WTC11 (cell line): ENCODE results near the gene TRIP13. TPM values are rescaled to one million over a fixed set of nuclear protein-coding genes. Genes with fewer than 3 reads are reported as not detected.
A peak's percentile ranks its signal among the peaks of the same experiment; 100 is the strongest.

Source experiments
- ATAC-seq: fragments of 200-7000 bp; cut with Tn5 transposase; 2 replicates; pipeline ENCODE4 v1.10.0; 2021; ENCODE audit warnings: mild to moderate bottlenecking, moderate library complexity
- CTCF ChIA-PET: fragments of 300-600 bp; sonication (Branson Sonifier 250); formaldehyde crosslinking; loops from one replicate; lab custom pipeline; 2021; ENCODE audit warnings: antibody characterized with exemption; lab: Charles Lee
- POLR2A ChIA-PET: fragments of 350-600 bp; sonication (Branson Sonifier 250); formaldehyde crosslinking; loops from one replicate; lab custom pipeline; 2021; ENCODE audit warnings: antibody characterized with exemption; lab: Charles Lee
- DNase-seq: peaks from one replicate; pipeline ENCODE4 v3.0.0; 2021; ENCODE audit warnings: low spot score
- H3K27ac Mint-ChIP-seq: 2 replicates; pipeline ENCODE4 v1.8.0; 2021; ENCODE audit warnings: mixed read lengths
- H3K27me3 Mint-ChIP-seq: 2 replicates; pipeline ENCODE4 v1.8.0; 2021; ENCODE audit warnings: low read depth, mild to moderate bottlenecking, moderate library complexity, mixed read lengths
- H3K36me3 Mint-ChIP-seq: 2 replicates; pipeline ENCODE4 v1.8.0; 2021; ENCODE audit warnings: mixed read lengths
- H3K4me1 Mint-ChIP-seq: 2 replicates; pipeline ENCODE4 v1.8.0; 2022; ENCODE audit warnings: mixed read lengths
- H3K4me3 Mint-ChIP-seq: 2 replicates; pipeline ENCODE4 v1.8.0; 2021; ENCODE audit warnings: mild to moderate bottlenecking, moderate library complexity, mixed read lengths
- H3K9me3 Mint-ChIP-seq: 2 replicates; pipeline ENCODE4 v1.8.0; 2021; ENCODE audit warnings: mixed read lengths
- CDX4 ChIP-seq: fragments of 250-450 bp; sonication (Bioruptor Pico); IDR thresholded peaks from 2 replicates; pipeline ENCODE4 v1.9.0; 2021; ENCODE audit warnings: moderate library complexity, mild to moderate bottlenecking, inconsistent platforms, borderline replicate concordance
- CTCF ChIP-seq: fragments of 200-600 bp; IDR thresholded peaks from 2 replicates; pipeline ENCODE4 v1.8.0; 2022; ENCODE audit warnings: antibody characterized with exemption
- EMX1 ChIP-seq: fragments of 250-450 bp; sonication (Bioruptor Pico); IDR thresholded peaks from 2 replicates; pipeline ENCODE4 v1.8.0; 2021; ENCODE audit warnings: mild to moderate bottlenecking
- ETV6 ChIP-seq: sonication (generic); formaldehyde crosslinking; IDR thresholded peaks from 2 replicates; pipeline ENCODE4 v1.8.1; 2022; ENCODE audit warnings: mild to moderate bottlenecking, missing genetic modification reagents
- NFYB ChIP-seq: sonication (generic); formaldehyde crosslinking; conservative IDR thresholded peaks from 2 replicates; pipeline ENCODE4 v1.8.0; 2022; ENCODE audit warnings: low read depth, missing genetic modification reagents
- NR3C1 ChIP-seq: sonication (generic); formaldehyde crosslinking; conservative IDR thresholded peaks from 2 replicates; pipeline ENCODE4 v1.8.1; 2023; ENCODE audit warnings: low read depth, mild to moderate bottlenecking, missing genetic modification reagents
- SMAD3 ChIP-seq: sonication (generic); formaldehyde crosslinking; IDR thresholded peaks from 2 replicates; pipeline ENCODE4 v1.8.0; 2022; ENCODE audit warnings: missing genetic modification reagents, mild to moderate bottlenecking, borderline replicate concordance
- SMAD4 ChIP-seq: sonication (generic); formaldehyde crosslinking; IDR thresholded peaks from 2 replicates; pipeline ENCODE4 v1.8.0; 2022; ENCODE audit warnings: mild to moderate bottlenecking, missing genetic modification reagents
- SP1 ChIP-seq: sonication (generic); formaldehyde crosslinking; conservative IDR thresholded peaks from 2 replicates; pipeline ENCODE4 v1.8.1; 2022; ENCODE audit warnings: missing genetic modification reagents
- TP53 ChIP-seq: sonication (generic); formaldehyde crosslinking; IDR thresholded peaks from 2 replicates; pipeline ENCODE4 v1.8.1; 2023; ENCODE audit warnings: mild to moderate bottlenecking, missing genetic modification reagents
- ZNF423 ChIP-seq: fragments of 250-450 bp; sonication (Bioruptor Pico); IDR thresholded peaks from 2 replicates; pipeline ENCODE4 v2.1.2; 2022; ENCODE audit warnings: mild to moderate bottlenecking, moderate library complexity
- ZNF425 ChIP-seq: fragments of 250-450 bp; sonication (Bioruptor Pico); conservative IDR thresholded peaks from 2 replicates; pipeline ENCODE4 v1.9.0; 2021; ENCODE audit warnings: mild to moderate bottlenecking
- total RNA-seq: library from RNA; stranded (reverse); gene quantifications from 3 replicates; pipeline ENCODE4 v1.2.3, GENCODE V29; 2021
- TF ChIP-seq, protein P1 (sequence below): fragments of 250-450 bp; sonication (Bioruptor Pico); IDR thresholded peaks from 2 replicates; pipeline ENCODE4 v1.9.0; 2021; ENCODE audit warnings: mild to moderate bottlenecking, borderline replicate concordance
- TF ChIP-seq, protein P2 (sequence below): sonication (generic); formaldehyde crosslinking; conservative IDR thresholded peaks from 2 replicates; pipeline ENCODE4 v1.8.1; 2023; ENCODE audit warnings: mild to moderate bottlenecking, low read depth, missing genetic modification reagents, moderate library complexity
- TF ChIP-seq, protein P3 (sequence below): sonication (generic); formaldehyde crosslinking; IDR thresholded peaks from 2 replicates; pipeline ENCODE4 v1.8.1; 2023; ENCODE audit warnings: mild to moderate bottlenecking, missing genetic modification reagents, borderline replicate concordance

Gene TRIP13
- total RNA-seq, 1 experiment from 2014 or later: 33.7 TPM

- Mint-ChIP-seq H3K9me3 (no peaks in the 10 kb centered on the region), H3K4me1 (no peaks in the 10 kb centered on the region), H3K36me3 (no peaks in the 10 kb centered on the region), H3K27ac (no peak overlapping the region; the same call in 1 of the 2 replicates), H3K4me3 (no peak overlapping the region), H3K27me3 (no peaks in the 10 kb centered on the region)
- ATAC-seq (peak; percentile 21), DNase-seq (peak; percentile 34)
- TF ChIP-seq, protein P1, sequence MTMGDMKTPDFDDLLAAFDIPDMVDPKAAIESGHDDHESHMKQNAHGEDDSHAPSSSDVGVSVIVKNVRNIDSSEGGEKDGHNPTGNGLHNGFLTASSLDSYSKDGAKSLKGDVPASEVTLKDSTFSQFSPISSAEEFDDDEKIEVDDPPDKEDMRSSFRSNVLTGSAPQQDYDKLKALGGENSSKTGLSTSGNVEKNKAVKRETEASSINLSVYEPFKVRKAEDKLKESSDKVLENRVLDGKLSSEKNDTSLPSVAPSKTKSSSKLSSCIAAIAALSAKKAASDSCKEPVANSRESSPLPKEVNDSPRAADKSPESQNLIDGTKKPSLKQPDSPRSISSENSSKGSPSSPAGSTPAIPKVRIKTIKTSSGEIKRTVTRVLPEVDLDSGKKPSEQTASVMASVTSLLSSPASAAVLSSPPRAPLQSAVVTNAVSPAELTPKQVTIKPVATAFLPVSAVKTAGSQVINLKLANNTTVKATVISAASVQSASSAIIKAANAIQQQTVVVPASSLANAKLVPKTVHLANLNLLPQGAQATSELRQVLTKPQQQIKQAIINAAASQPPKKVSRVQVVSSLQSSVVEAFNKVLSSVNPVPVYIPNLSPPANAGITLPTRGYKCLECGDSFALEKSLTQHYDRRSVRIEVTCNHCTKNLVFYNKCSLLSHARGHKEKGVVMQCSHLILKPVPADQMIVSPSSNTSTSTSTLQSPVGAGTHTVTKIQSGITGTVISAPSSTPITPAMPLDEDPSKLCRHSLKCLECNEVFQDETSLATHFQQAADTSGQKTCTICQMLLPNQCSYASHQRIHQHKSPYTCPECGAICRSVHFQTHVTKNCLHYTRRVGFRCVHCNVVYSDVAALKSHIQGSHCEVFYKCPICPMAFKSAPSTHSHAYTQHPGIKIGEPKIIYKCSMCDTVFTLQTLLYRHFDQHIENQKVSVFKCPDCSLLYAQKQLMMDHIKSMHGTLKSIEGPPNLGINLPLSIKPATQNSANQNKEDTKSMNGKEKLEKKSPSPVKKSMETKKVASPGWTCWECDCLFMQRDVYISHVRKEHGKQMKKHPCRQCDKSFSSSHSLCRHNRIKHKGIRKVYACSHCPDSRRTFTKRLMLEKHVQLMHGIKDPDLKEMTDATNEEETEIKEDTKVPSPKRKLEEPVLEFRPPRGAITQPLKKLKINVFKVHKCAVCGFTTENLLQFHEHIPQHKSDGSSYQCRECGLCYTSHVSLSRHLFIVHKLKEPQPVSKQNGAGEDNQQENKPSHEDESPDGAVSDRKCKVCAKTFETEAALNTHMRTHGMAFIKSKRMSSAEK (CRISPR knock-in tag): no peak
- TF ChIP-seq NR3C1 (CRISPR knock-in tag) (no peak), EMX1 (CRISPR knock-in tag) (no peak), CTCF (peak; percentile 38; the same call in 1 of the 2 replicates), CDX4 (no peak), TP53 (no peak)
- TF ChIP-seq, protein P2, sequence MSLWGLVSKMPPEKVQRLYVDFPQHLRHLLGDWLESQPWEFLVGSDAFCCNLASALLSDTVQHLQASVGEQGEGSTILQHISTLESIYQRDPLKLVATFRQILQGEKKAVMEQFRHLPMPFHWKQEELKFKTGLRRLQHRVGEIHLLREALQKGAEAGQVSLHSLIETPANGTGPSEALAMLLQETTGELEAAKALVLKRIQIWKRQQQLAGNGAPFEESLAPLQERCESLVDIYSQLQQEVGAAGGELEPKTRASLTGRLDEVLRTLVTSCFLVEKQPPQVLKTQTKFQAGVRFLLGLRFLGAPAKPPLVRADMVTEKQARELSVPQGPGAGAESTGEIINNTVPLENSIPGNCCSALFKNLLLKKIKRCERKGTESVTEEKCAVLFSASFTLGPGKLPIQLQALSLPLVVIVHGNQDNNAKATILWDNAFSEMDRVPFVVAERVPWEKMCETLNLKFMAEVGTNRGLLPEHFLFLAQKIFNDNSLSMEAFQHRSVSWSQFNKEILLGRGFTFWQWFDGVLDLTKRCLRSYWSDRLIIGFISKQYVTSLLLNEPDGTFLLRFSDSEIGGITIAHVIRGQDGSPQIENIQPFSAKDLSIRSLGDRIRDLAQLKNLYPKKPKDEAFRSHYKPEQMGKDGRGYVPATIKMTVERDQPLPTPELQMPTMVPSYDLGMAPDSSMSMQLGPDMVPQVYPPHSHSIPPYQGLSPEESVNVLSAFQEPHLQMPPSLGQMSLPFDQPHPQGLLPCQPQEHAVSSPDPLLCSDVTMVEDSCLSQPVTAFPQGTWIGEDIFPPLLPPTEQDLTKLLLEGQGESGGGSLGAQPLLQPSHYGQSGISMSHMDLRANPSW (CRISPR knock-in tag): no peak
- ChIA-PET POLR2A (no interaction called here), CTCF (interaction anchor here (0.6 to 3.4 kb wide), 5 partner anchors 9 to 53 kb away, joined by 3 to 15 read pairs (median 3); no protein-coding TSS in a partner anchor)
Observed at GRCh38 chr5:956941-957747, 64.5 kb downstream of the TRIP13 start.

GRCh38 chr5:957748-958485, 65.2 kb downstream of the TRIP13 start:
- H3K9me3 Mint-ChIP-seq: no peaks in the 10 kb centered on the region
- no peak for DNase-seq
- ChIA-PET CTCF (interaction anchor here (0.6 to 3.4 kb wide), 4 partner anchors 13 to 52 kb away, joined by 3 to 15 read pairs (median 7); no protein-coding TSS in a partner anchor), POLR2A (no interaction called here)
- no peaks in the 10 kb centered on the region for H3K27me3 Mint-ChIP-seq
- no peak for ATAC-seq
- no peak overlapping the region for H3K4me3 Mint-ChIP-seq
- H3K27ac Mint-ChIP-seq: no peak overlapping the region
- no peaks in the 10 kb centered on the region for H3K4me1 Mint-ChIP-seq
- no peaks in the 10 kb centered on the region for H3K36me3 Mint-ChIP-seq
- TF ChIP-seq NFYB (CRISPR knock-in tag) (no peak), ETV6 (no peak), ZNF425 (CRISPR knock-in tag) (no peak), SP1 (no peak), SMAD3 (CRISPR knock-in tag) (no peak), CDX4 (no peak), SMAD4 (CRISPR knock-in tag) (no peak), ZNF423 (CRISPR knock-in tag) (no peak)
- TF ChIP-seq, protein P3, sequence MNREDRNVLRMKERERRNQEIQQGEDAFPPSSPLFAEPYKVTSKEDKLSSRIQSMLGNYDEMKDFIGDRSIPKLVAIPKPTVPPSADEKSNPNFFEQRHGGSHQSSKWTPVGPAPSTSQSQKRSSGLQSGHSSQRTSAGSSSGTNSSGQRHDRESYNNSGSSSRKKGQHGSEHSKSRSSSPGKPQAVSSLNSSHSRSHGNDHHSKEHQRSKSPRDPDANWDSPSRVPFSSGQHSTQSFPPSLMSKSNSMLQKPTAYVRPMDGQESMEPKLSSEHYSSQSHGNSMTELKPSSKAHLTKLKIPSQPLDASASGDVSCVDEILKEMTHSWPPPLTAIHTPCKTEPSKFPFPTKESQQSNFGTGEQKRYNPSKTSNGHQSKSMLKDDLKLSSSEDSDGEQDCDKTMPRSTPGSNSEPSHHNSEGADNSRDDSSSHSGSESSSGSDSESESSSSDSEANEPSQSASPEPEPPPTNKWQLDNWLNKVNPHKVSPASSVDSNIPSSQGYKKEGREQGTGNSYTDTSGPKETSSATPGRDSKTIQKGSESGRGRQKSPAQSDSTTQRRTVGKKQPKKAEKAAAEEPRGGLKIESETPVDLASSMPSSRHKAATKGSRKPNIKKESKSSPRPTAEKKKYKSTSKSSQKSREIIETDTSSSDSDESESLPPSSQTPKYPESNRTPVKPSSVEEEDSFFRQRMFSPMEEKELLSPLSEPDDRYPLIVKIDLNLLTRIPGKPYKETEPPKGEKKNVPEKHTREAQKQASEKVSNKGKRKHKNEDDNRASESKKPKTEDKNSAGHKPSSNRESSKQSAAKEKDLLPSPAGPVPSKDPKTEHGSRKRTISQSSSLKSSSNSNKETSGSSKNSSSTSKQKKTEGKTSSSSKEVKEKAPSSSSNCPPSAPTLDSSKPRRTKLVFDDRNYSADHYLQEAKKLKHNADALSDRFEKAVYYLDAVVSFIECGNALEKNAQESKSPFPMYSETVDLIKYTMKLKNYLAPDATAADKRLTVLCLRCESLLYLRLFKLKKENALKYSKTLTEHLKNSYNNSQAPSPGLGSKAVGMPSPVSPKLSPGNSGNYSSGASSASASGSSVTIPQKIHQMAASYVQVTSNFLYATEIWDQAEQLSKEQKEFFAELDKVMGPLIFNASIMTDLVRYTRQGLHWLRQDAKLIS (CRISPR knock-in tag): no peak
